HG03108 (cell line): ENCODE results near the gene CADM1.
A peak's percentile ranks its signal among the peaks of the same experiment; 100 is the strongest.

Experiments used
- ATAC-seq: cut with Tn5 transposase; IDR thresholded peaks from one replicate; pipeline ENCODE4 v1.9.1; 2021; ENCODE audit warnings: moderate library complexity; ENCODE audit not compliant: unreplicated experiment

The CADM1 gene

DNA sequence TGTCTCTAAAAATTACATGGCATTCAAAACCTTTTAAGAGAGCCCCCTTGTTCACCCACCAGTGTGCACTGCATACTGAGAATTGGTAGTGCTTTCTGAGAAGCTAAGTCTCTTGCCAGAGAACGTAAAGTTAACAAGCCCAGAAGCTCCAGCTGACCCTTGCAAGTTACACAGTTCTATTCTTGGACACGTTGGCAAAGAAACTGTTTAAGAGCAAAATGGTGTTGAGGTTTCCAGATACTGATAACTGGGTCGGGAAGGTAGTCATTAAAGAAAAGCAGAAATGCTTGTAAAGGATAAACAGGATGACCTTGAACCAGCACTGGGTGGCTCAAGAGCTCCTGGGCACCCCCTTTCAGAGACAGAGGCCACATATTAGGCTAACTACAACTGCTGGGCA lies 284.8 kb downstream of the CADM1 start:
- no peak for ATAC-seq

- ATAC-seq = no peak
These were observed 286.4 kb downstream of the CADM1 start for GRCh38 chr11:115217726-115218311.

GRCh38 chr11:115215694-115216617 lies 288.3 kb downstream of the CADM1 start:
- no peak for ATAC-seq

DNA sequence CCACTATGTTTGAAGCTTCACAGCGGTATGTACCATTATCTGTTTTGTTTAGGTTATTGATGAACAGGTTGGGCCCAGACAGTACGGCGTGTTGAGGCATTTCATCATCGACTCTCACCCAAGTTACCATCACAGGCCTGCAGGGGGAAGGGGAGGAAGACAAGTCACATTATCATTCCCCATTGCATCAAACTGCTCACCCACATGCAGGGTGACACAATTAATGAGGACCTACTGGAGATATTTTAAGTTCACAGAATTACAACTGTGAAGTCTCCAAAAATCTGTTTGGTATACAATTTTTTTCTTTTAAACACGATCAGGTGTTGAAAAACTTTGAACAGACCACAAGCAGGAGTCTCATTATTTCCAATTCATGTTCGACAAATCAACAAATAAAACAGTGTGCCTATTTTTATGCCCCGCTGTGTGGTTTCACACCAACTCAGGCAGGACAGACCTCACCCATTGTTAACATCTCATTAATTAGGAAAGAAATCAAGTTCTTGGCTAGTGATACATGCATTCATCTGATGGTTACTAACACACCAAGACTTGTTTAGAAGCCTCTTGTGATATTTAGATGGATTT lies 289.5 kb downstream of the CADM1 start:
- ATAC-seq = no peak

GRCh38 chr11:115213007-115213406 lies 291.2 kb downstream of the CADM1 start:
- no peak for ATAC-seq

DNA sequence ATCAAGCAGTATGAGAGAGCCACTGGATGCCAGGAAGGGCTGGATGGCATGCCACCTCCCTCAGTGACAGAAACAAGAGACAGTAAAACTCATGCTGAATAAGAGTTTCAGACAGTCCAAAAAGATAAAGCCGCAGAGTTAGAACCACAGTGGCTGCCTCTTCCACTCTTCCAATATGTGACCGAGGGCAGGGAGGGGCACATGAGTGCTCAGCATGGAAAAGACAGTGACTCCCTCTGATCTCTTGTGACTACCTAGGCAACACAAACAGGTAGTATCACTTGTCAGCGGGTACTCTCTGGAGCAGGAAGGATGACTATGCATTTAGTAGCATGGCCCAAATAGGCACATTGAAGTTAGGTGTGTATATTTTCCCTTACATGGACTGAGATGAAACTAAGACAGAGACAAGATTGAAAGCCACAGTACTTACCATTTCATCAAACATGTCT lies 295.4 kb downstream of the CADM1 start:
- no peak for ATAC-seq

- ATAC-seq = no peak
These were observed 296.3 kb downstream of the CADM1 start for GRCh38 chr11:115207916-115208315.

DNA sequence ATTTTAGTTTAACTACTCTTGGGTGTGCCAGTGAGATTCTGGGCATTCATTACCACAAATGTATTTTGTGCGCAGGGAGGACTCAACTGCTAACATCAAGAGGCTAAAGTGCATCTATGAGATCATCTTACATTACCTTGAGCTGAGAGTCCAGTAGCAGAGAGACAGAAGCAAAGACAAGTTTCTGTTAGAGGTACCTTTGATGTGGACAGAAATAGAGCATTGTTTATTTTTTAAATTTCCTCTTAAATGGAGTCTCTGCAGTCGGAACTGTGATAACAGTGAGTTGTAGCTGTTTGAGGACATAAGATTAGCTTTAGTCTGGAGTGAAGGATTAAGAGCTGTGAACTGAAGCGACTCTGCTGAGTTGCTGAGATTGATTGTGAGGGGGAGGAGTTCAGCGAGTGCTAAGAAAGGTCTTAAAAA lies 297.0 kb downstream of the CADM1 start:
- ATAC-seq = no peak

DNA sequence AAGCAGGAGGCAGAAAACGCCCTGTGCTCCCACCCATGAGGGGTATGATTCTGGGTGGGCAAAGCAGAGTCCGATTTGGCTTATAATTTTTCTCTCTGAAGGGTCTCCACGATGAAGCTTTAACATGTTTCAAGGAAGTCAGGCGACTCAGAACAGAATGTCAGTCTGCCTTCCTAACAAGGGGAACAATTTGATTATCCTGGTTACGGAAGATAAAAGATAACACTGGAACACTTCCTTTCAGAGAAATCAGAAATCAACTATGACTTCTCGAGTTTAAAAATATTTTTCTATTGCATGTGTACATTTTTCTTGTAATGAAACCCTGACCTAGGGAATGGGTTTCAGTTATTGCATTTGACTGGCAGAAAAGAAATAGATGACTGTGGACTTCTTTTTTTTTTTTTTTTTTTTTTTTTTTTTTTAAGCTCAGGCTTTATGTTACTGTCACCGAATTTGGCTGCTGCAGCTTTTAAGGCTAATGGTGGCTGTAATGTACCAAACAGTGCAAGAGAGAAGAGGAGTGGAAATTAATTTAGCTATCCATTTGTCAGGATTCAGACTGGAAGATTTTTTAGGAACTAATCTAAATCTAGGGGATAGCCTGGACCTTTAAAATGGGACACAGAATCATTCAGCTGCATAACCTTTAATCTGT lies 297.7 kb downstream of the CADM1 start:
- no peak for ATAC-seq

- no peak for ATAC-seq
These were observed 301.2 kb downstream of the CADM1 start for GRCh38 chr11:115202900-115203552.

DNA sequence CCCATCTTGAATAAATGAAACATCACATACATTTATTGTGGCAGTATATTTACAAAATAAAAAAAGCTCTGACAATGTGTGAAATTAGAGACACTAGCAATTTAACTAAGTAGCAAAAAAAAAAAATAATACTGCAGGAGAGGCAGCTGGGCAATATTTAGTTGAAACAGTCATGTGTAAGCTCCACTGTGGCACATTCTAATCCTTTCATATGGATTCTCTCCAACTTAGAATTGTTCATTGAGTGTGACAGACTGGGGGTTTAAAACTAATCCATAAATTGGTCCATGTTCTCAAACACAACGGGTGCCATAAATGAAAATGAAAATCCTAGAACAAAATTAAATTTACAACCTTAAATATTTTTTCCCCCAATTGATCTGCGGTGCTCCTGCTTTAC lies 302.1 kb downstream of the CADM1 start:
- no peak for ATAC-seq

- no peak for ATAC-seq
These were observed 303.0 kb downstream of the CADM1 start for GRCh38 chr11:115201111-115201792.

- ATAC-seq = no peak
These were observed 304.6 kb downstream of the CADM1 start for GRCh38 chr11:115199481-115200069.

- no peak for ATAC-seq
These were observed 305.9 kb downstream of the CADM1 start for GRCh38 chr11:115198321-115198741.

- ATAC-seq = no peak
These were observed 306.8 kb downstream of the CADM1 start for GRCh38 chr11:115197433-115197832.

- ATAC-seq = no peak
These were observed 307.2 kb downstream of the CADM1 start for GRCh38 chr11:115197031-115197430.

DNA sequence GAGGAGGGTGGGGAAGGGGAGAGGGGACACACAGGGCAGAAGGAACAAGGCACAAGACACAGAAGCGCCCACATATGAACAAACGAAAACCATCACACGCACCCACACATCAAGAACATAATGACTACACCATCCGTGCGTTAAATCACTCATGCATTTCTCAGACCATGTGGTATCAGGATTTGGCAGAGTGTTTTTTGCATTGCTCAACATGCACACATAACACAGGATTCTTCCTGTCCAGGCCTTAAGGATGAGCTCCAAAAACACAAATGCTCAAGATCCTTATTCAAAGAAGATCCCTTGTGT lies 309.5 kb downstream of the CADM1 start:
- peak; percentile 12 for ATAC-seq

- peak; percentile 83 for ATAC-seq
These were observed 310.1 kb downstream of the CADM1 start for GRCh38 chr11:115193914-115194801.

DNA sequence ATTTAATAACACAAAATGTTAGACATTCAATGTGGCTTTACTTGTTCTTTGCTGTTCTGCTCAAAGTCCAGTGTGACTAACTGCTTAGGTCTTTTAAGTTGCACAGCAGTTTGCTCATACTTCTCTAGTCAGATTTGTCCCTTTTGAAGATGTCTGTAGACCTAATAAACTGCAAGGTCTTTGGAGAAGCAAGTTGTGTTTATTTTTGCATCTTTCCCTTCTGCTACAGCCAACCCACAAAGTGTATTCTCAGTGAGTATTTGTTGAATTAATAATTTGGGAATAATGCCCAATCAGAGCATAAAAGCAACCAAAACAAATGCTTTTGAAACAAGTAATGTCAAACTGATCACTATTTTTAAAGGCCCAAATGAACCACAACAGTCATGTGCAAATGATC lies 312.5 kb downstream of the CADM1 start:
- no peak for ATAC-seq
